ENCODE data around the gene SLC43A2.

SLC43A2 gene

GRCh38 chr17:1577583-1578013, 51.0 kb downstream of the SLC43A2 start:
- ChIA-PET POLR2A (interaction anchor here (1.2 kb wide), 1 partner anchor 50 kb away, joined by 5 read pairs; the partner anchor contains the start of gene SLC43A2), CTCF (interaction anchor here (0.9 to 2.1 kb wide), 5 partner anchors 11 to 71 kb away, joined by 3 to 9 read pairs (median 5); partner anchors contain the start of gene SCARF1)
- Histone ChIP-seq H3K27ac (ENCODE audit: extremely low read depth, low read depth, low read length) (no peak overlapping the region), H3K36me3 (ENCODE audit: control insufficient read depth in 2 of 2, insufficient read depth in 1 of 2, low read length in 2 of 2) (no peaks in the 10 kb centered on the region), H3K4me3 (ENCODE audit: low read depth, low read length) (no peak overlapping the region), H3K4me1 (ENCODE audit: control insufficient read depth, insufficient read depth, low read length) (no peaks in the 10 kb centered on the region; the same call in 1 of the 2 replicates), H3K9me3 (ENCODE audit: control insufficient read depth, insufficient read depth, low read depth, low read length) (no peaks in the 10 kb centered on the region)
- TF ChIP-seq EGR2 (tag by site-specific recombination; IDR thresholded peaks at IDR 0.05; ENCODE audit: low read depth) (no peak), ZNF350 (tag by site-specific recombination; IDR thresholded peaks at IDR 0.05) (no peak), ZNF426 (tag by site-specific recombination; IDR thresholded peaks at IDR 0.05) (no peak), ZNF280D (tag by site-specific recombination; IDR thresholded peaks at IDR 0.05) (no peak), ZNF555 (tag by site-specific recombination; conservative IDR thresholded peaks at IDR 0.05) (no peak), ZNF138 (tag by site-specific recombination; IDR thresholded peaks at IDR 0.05; ENCODE audit: borderline replicate concordance) (no peak), ZBTB21 (tag by site-specific recombination; IDR thresholded peaks at IDR 0.05) (no peak), ZNF121 (tag by site-specific recombination; IDR thresholded peaks at IDR 0.05) (no peak), ZNF530 (tag by site-specific recombination; IDR thresholded peaks at IDR 0.05; ENCODE audit: low read depth) (no peak), ZNF843 (tag by site-specific recombination; IDR thresholded peaks at IDR 0.05) (no peak), ZNF704 (tag by site-specific recombination; IDR thresholded peaks at IDR 0.05) (no peak), ZNF140 (tag by site-specific recombination; IDR thresholded peaks at IDR 0.05) (no peak), ZNF169 (tag by site-specific recombination; IDR thresholded peaks at IDR 0.05) (no peak), ZNF248 (tag by site-specific recombination; IDR thresholded peaks at IDR 0.05) (no peak), ZNF221 (tag by site-specific recombination; IDR thresholded peaks at IDR 0.05; ENCODE audit: borderline replicate concordance) (no peak), KLF10 (tag by site-specific recombination; IDR thresholded peaks at IDR 0.05) (no peak), ZNF433 (tag by site-specific recombination; IDR thresholded peaks at IDR 0.05; ENCODE audit: low read depth) (no peak), ZNF664 (tag by site-specific recombination; IDR thresholded peaks at IDR 0.05) (no peak), ZNF776 (tag by site-specific recombination; IDR thresholded peaks at IDR 0.05; ENCODE audit: borderline replicate concordance) (no peak)
- TF ChIP-seq, protein P1, sequence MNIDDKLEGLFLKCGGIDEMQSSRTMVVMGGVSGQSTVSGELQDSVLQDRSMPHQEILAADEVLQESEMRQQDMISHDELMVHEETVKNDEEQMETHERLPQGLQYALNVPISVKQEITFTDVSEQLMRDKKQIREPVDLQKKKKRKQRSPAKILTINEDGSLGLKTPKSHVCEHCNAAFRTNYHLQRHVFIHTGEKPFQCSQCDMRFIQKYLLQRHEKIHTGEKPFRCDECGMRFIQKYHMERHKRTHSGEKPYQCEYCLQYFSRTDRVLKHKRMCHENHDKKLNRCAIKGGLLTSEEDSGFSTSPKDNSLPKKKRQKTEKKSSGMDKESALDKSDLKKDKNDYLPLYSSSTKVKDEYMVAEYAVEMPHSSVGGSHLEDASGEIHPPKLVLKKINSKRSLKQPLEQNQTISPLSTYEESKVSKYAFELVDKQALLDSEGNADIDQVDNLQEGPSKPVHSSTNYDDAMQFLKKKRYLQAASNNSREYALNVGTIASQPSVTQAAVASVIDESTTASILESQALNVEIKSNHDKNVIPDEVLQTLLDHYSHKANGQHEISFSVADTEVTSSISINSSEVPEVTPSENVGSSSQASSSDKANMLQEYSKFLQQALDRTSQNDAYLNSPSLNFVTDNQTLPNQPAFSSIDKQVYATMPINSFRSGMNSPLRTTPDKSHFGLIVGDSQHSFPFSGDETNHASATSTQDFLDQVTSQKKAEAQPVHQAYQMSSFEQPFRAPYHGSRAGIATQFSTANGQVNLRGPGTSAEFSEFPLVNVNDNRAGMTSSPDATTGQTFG (tag by site-specific recombination; IDR thresholded peaks at IDR 0.05; ENCODE audit: borderline replicate concordance): no peak
